GM18909 (cell line): Measurements from ENCODE around the gene RRP1B.

Experiments used
- ATAC-seq: cut with Tn5 transposase; IDR thresholded peaks from one replicate; pipeline ENCODE4 v1.9.1; 2021; ENCODE audit warnings: mild to moderate bottlenecking; ENCODE audit not compliant: unreplicated experiment, poor library complexity

RRP1B gene

GRCh38 chr21:43719748-43720538 is 60.6 kb downstream of the RRP1B start:
- ATAC-seq = peak; percentile 6

DNA sequence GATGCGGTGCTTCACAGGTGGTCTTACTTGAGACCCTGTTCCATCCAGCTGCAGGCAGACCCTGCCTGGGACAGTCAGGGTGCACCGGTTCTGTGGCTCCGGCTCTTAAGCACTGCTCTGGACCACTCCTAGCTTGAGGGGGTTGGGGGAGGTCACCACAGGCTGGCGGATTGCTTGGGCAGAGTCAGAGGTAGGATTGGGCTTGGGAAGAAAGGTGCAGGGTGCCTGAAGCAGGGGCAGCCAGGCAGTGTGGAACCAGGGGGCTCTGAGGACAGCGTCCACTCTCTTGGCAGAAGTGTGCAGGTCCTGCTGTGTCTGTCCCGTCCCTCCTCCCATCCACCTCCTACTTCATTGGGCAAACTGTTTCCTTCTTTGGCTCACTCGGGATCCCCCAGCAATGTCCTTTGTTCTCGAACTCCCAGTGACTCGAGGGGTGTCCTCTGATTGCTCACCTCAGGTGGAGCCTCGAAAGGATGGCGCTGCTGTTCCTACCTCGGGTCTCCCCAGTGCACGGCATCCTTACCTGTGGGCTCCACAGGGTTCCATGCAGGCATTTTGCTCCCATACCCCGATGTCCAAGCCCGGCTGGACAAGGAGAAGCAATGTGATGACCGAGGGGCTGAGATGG is 61.3 kb downstream of the RRP1B start:
- no peak for ATAC-seq

- no peak for ATAC-seq
Observed at GRCh38 chr21:43721206-43721605, 61.8 kb downstream of the RRP1B start.

- ATAC-seq = no peak
Observed at GRCh38 chr21:43721939-43722338, 62.6 kb downstream of the RRP1B start.

DNA sequence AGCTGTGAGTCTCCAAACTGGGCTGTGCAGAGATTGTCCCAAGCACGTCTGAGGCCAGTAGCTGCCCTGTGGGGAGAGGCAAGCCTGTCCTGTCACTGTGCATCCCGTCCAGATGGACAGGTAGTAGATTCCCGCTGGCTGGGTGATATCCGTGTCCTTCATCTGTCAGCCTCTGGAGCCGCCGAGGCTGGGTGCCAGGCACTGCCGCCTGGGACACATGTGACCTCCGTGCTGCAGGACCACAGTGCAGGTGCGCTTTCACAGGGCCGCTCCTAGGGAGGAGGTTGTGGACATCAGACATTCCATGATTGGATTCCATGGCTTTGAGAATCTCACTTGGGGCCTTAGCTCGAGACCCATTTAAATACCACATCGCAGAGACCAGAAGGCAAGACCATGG is 64.3 kb downstream of the RRP1B start:
- ATAC-seq = no peak

DNA sequence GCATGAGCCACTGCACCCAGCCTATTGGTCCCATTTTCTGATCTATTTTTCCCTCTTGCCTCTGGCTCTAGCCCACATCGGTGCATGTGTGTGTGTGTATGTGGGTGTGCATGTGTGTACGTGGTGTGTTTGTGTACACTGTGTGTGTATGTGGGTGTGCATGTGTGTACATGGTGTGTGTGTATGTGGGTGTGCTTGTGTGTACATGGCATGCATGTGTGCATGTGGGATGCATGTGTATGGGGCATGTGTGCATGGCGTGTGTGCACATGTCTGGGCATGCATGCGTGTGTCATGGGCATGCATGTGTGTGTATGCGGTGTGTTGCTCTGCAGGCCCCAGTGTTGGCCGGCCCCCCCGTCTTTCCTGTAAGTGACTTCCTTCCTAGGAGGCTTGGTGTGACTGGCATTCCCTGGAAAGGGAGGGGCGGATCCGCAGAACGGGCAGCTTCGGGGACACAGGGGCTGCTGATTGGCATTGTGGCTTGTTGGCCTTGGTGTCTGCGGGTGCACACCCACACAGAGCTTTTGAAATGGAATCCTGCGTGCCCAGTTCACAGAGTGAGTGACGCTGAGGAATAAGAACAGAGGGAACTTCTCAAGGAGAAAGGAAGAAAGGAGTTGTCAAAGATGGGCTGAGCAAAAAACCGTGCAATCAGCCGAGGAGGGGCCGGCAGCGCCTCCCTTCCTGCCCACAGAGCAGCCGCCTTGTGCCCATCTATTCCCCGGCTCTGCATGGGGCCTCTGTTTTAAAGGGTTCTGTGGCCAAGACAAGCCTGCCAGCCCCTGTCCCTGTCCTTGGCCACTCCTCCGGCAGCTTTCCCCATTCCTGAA is 67.5 kb downstream of the RRP1B start:
- no peak for ATAC-seq

DNA sequence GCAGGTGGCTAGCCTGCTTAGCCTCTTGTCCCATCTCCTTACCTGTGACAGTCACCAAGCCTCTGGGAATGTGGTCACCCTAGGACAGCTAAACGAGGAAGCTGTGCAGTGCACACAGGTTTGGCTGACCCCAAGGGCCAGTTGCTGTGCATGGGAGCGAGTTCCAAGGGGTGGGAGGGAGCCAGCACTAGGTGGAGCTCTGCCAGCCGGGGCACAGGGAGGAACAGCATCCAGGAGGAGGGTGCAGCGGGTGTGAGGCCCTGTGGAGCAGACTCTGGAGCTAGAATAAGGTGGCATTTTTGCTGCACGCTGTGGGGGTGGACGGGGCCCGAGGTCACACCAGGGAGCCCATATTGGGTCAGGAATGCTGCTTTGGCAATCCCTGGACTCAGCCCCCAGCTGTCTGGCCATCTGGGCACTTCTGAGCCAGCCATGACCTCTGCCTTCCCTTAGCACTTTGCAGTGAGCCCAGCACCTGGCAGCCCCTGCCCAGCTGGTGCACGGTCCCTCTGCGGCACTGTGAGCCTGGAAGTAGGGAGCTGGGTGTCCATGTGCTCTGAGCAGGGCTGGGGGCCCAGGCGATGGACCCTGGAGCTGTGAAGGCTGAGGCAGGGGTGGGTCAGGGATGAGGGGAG is 68.3 kb downstream of the RRP1B start:
- no peak for ATAC-seq

DNA sequence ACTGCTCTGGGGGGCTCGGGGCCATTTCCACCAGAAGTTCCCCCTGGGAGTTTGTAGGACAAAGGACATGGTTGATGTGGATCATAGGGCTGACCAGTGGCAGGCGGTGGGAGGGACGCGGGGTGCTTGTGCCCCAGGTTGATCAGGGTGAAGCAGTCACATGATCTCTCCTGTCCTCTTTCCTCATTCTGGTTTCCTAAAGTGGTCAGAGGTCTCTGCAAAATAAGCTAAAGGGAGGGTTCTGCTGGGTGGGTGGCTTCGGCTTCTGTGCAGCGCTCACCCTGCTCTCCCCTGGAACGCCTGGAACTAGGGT is 68.8 kb downstream of the RRP1B start:
- ATAC-seq = peak; percentile 10

GRCh38 chr21:43728467-43729390 is 69.4 kb downstream of the RRP1B start:
- ATAC-seq = peak; percentile 75

DNA sequence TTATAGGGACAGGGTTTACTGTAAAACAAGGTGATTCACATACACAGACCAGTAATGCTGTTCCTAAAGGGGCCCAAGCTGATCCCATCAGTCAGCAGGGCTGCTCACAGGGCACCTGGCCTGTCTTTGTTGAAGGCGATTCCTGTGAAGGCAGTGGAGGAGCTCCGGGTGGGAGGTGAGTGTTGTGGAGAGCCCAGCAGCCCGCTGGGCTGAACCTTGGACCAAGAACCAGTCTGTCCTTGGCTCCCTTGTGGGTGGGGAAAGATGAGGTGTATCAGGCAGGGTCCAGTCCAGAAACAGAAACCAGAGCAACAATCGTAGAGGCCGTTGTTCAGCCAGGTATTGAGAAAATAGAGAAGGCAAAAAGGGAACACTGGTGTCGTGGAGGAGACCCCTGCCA is 72.1 kb downstream of the RRP1B start:
- no peak for ATAC-seq

DNA sequence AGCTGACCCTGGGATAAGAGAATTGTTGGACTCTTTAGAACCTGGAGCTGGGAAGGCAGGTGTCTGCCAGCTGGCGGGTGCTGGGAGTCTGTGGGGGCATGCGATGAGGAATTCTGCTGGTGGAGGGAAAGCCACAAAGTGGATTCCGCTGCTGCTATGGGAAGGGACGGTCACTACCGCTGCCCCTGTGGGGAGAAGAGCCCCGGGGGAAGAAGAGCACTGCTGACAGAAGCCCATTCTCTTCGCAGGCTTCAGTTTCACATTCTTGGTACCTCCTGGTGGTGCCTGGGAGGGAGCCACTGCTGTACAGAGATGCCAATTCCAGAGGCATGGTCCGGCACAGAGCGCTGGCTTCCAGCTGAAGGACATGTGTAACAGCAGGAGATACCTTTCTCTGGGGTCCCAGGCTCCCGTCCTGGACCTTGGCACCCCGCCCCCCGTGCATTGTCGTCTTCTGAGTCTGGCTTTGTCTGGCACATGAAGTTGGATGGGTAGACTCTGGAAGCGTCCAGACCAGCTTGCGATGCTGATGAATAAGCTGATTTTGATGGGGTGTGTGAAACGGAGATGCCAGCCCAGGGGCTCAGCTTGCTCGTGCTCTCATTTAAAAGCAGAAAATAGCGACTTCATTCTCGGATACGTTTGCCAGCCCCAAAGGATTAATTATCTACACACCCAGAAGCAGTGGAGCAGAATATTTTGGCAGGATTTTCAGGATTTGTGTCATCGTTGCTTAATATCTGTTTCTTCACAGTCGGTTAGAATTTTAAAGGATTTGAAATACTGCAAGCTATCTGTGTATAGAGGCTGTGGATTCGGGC is 72.7 kb downstream of the RRP1B start:
- ATAC-seq = no peak

GRCh38 chr21:43733060-43733459 is 73.7 kb downstream of the RRP1B start:
- ATAC-seq = no peak

- no peak for ATAC-seq
Observed at GRCh38 chr21:43733529-43734071, 74.2 kb downstream of the RRP1B start.

DNA sequence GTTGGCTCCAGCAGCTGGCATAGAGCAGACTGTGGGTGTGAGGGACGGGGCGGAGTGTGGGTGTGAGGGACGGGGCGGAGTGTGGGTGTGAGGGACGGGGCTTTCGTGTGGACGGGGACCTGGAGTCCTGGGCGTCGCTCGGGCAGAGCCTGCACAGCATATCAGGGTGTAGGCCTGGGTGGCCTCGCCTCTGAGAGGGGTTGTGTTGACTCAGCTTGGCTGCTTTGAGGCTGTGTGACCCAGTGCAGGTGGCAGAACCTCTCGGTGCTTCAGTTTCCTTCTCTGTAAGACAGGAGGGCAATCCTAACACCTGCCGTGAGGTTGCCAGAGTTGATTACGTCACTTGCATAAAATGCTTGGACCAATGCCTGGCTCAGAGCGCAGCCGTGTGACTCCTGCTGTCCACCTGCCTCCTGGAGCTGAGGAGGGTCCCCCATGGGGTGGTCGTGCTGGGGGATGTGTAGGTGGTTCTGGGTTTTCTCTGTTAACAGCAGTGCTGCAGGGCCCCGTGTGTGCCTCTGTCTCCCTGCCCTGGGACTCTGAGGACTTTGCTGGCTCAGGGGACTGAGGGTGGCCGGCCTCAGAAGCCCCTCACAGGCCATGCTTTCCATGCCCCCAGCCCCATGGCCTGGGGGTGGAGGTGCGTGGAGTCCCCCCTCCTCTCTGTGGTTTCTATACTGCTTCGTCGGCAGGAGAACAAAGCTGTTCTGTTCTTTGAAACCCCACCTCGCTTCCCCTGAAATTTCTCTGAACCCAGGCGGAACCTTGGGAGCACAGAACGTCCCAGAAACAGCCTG is 75.0 kb downstream of the RRP1B start:
- no peak for ATAC-seq

- ATAC-seq = no peak
Observed at GRCh38 chr21:43734928-43735229, 75.5 kb downstream of the RRP1B start.

DNA sequence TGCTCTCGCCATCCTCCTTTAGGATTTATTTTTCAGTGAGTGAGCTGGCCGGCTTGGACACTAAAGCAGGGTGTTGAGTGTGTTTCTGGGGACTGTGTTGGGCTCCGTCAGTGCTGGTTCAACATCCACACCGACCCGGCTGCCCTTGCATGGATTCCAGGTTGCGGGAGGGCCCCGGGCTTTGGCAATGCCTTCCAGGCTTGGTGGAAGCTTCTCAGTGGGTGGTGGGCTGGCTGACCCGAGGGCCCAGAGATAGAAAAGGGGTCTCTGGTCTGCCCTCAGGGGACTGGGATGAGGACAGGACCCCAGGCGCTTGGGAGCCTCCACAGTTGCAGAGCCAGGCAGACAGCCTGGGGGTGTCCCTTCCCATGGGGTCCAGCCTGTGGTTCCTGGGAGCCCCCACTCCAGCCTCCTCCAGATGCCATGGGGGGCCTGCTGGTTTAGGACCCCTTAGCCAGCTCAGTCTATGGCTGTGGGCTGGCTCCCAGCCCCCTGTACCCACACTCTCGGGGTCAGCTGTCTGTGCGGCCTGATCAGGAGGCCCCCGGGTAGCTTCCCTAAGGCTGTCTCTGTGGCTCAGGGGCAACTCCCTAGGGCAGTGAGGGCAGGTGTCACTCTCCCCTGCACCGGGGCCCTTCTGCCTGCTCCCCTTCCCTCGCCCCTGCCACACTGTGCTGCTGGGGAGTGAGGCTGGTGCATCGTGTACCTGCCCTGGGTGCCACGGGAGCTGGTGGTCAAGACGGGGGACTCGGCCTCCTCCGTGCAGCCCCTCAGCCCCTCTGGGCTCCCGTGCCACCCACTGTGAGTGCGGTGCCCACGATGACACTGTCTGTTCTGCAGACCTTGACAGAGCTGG is 76.1 kb downstream of the RRP1B start:
- no peak for ATAC-seq

DNA sequence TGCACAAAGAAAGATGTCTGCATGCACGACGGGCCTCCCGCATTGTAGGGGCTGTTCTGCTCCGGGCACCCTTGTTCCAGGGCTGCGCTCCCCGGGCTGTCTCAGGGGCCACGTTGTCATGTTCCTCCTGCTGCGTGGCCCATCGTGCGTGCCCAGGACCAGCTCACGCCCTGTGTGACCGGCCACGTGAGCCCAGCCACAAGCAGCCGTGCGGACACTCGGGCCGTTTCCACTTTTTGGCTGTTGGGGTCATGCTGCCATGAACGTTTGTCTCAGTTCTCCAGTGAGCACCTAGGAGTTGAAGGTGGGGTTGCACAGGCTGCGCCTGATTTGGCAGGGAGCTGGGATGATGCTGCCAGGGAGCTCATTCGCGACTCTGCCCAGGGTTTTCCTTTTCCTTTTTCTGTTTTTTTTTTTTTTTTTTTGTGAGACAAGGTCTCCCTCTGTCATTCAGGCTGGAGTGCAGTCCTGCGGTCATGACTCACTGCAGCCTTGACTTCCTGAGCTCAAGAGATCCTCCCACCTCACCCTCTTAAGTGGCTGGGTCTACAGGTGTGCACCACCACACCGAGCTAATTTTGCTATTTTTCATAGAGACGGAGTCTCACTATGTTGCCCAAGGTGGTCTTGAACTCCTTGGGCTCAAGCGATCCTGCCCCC is 77.0 kb downstream of the RRP1B start:
- ATAC-seq = no peak
